Measurements from ENCODE around the gene GLE1.

The GLE1 gene

DNA sequence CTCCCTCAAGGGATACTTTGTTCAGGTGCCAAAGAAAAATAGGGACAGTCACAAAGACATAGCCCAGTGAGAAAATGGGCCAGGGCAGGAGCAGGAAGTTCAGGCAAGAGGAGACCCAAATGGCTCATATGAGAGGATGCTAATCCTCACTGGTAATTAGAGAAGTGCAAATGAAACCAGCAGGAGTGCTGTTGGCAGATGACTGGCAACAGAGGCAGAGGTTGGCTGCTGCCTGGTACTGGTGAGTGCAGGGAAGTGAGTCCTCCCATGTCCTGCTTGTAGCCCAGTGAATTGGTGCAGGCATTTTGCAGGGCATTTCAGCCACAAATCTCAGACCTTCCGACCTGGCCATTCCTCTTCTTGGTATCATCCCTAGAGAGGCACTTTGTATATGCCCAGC, 25.3 kb upstream of the GLE1 start:
- Histone ChIP-seq H3K27me3 (ENCODE audit: control insufficient read depth, insufficient read depth, low read length, poor library complexity, severe bottlenecking) (no peaks in the 10 kb centered on the region), H3K4me3 (ENCODE audit: insufficient read depth, low read depth, low read length) (no peak overlapping the region), H3K27ac (ENCODE audit: insufficient read depth, low read depth, low read length, poor library complexity, severe bottlenecking) (no peak overlapping the region), H3K4me1 (ENCODE audit: control insufficient read depth, insufficient read depth, low read length) (no peaks in the 10 kb centered on the region), H3K36me3 (ENCODE audit: control insufficient read depth, insufficient read depth, low read length) (peaks cover 19% of the 10 kb centered on the region), H3K9me3 (ENCODE audit: control insufficient read depth, low read length) (no peaks in the 10 kb centered on the region)
- 86% methylated on average over 1 of the region's 1 CpG for WGBS, 2 experiments

DNA sequence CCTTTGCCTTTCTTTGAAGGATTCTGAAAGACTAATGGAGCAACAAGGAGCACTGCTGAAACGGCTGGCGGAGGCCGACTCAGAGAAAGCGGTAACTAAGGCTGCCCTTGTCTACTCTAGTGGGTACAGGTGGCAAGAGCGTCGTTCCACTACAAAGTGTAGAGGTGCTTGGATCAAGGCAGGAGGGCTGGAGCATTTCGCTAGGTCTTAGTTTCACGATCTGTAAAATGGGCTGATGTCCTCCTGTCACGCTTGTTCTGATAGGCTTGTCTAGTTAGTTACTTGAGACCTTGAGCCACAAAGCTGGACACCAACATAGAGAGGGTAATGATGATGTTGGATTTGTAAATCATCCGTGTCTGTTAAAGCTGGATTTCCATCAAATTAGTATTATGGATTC, 23.0 kb upstream of the GLE1 start:
- H3K4me1 ChIP-seq (ENCODE audit: control insufficient read depth, insufficient read depth, low read length), result no peaks in the 10 kb centered on the region
- no peak overlapping the region for H3K27ac ChIP-seq (ENCODE audit: insufficient read depth, low read depth, low read length, poor library complexity, severe bottlenecking)
- WGBS, 2 experiments, result 94 to 98% methylated on average over 9 to 10 of the region's 10 CpGs
- no peak overlapping the region for H3K4me3 ChIP-seq (ENCODE audit: insufficient read depth, low read depth, low read length)
- no peaks in the 10 kb centered on the region for H3K27me3 ChIP-seq (ENCODE audit: control insufficient read depth, insufficient read depth, low read length, poor library complexity, severe bottlenecking)
- peaks cover 29% of the 10 kb centered on the region for H3K36me3 ChIP-seq (ENCODE audit: control insufficient read depth, insufficient read depth, low read length)
- no peaks in the 10 kb centered on the region for H3K9me3 ChIP-seq (ENCODE audit: control insufficient read depth, low read length)

DNA sequence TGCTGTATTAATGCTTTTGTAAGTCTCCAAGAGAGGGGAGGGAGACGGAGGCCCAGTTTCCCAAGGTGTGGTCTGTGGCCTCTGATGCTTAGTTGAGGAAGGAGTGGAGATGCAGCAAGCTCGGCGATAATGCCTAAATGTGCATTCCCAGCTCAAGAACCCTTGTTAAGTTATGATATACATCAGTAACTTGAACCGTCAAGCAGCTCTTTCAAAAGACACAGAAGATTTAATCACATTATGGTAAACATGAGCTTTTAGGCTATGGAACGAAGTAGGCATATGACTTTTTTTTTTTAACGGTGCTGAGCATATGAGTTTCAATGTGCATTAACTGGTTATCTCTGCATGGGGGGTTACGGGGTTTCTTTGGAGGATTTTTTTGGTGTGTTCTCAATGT, 22.3 kb upstream of the GLE1 start:
- Histone ChIP-seq H3K27me3 (ENCODE audit: control insufficient read depth, insufficient read depth, low read length, poor library complexity, severe bottlenecking) (no peaks in the 10 kb centered on the region), H3K36me3 (ENCODE audit: control insufficient read depth, insufficient read depth, low read length) (peaks cover 29% of the 10 kb centered on the region)
- WGBS, 2 experiments, result 93% methylated on average over 7 of the region's 7 CpGs

DNA sequence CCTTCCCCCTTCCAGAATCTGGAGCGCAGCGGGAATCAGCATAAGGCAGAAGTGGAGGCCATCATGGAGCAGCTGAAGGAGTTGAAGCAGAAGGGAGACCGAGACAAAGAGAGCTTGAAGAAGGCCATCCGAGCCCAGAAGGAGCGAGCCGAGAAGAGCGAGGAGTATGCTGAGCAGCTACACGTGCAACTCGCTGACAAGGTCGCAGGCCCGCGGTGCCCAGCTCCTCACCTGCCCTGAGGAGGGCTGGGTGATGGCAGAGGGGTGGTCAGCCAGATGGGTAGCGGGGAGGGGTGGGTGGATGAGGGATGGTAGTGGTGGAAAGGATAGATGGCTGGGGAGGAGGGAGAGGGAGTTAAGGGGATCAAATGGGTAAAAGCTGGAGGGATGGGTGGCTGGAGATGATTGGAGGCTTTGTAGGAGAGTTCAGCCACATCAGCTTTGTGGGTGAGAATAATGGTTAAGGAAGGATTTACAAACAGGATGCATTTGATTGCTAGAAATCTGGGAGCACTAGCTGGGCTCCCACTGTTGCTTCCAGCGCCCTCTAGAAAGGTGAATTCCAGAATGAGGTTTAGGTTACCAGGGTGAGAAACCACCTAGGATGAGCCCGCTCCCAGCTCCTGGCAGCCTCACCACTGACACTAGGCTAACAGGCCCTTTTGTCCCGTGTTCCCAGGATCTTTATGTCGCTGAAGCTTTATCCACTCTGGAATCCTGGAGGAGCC, 19.7 kb upstream of the GLE1 start:
- peaks cover 29% of the 10 kb centered on the region for H3K36me3 ChIP-seq (ENCODE audit: control insufficient read depth, insufficient read depth, low read length)
- 93 to 94% methylated on average over 17 of the region's 17 CpGs for WGBS, 2 experiments
- H3K27me3 ChIP-seq (ENCODE audit: control insufficient read depth, insufficient read depth, low read length, poor library complexity, severe bottlenecking), result no peaks in the 10 kb centered on the region
- no peak overlapping the region for H3K27ac ChIP-seq (ENCODE audit: insufficient read depth, low read depth, low read length, poor library complexity, severe bottlenecking)
- H3K9me3 ChIP-seq (ENCODE audit: control insufficient read depth, low read length), result no peaks in the 10 kb centered on the region
- no peak overlapping the region for H3K4me3 ChIP-seq (ENCODE audit: insufficient read depth, low read depth, low read length)
- no peaks in the 10 kb centered on the region for H3K4me1 ChIP-seq (ENCODE audit: control insufficient read depth, insufficient read depth, low read length)

More for the DNA sequence above, 22.3 kb upstream of the GLE1 start:
- Histone ChIP-seq H3K4me3 (ENCODE audit: insufficient read depth, low read depth, low read length) (no peak overlapping the region), H3K27ac (ENCODE audit: insufficient read depth, low read depth, low read length, poor library complexity, severe bottlenecking) (no peak overlapping the region), H3K9me3 (ENCODE audit: control insufficient read depth, low read length) (no peaks in the 10 kb centered on the region), H3K4me1 (ENCODE audit: control insufficient read depth, insufficient read depth, low read length) (no peaks in the 10 kb centered on the region)

DNA sequence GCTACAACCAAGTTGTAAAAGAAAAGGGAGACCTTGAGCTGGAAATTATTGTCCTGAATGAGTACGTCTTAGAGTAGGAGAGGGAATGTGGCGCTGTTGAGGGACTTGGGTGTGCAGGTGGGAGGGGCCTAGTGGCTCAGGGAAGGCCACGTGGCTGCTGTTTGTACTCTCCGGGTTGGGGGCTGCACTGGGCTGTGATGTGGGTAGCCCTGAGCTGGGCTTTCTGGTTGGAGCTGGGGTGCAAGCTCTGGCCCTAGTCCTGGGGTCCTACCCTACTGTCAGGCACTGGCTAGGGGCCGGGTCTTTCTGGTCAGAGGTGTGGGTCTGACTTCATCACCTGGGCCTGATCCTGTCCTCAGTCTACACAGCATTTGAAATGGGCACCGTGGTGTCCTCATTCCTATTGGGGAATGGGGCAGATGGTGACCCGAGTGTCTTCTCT, 19.1 kb upstream of the GLE1 start:
- 86 to 89% methylated on average over 7 of the region's 7 CpGs for WGBS, 2 experiments
- peaks cover 29% of the 10 kb centered on the region for H3K36me3 ChIP-seq (ENCODE audit: control insufficient read depth, insufficient read depth, low read length)

DNA sequence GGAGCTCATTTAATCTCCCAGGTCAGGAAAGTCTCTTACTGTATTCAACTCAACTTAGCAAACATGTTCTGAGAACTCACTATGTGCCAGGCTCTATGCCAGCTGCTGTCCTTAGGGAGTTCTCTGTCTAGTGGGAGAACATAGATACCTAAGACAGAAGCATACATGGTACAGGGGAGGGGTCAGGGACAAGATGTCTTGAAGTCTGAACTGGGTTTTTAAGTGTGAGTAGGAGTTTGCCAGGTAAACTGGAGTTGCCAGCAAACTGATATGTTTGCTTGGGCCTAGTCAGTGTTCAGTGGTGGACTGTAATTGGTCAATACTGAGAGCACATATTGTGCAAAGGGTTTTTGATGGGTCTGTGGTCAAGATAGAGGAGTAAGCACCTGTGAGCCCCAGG, 18.3 kb upstream of the GLE1 start:
- Histone ChIP-seq H3K4me3 (ENCODE audit: insufficient read depth, low read depth, low read length) (no peak overlapping the region), H3K9me3 (ENCODE audit: control insufficient read depth, low read length) (no peaks in the 10 kb centered on the region), H3K27me3 (ENCODE audit: control insufficient read depth, insufficient read depth, low read length, poor library complexity, severe bottlenecking) (no peaks in the 10 kb centered on the region), H3K27ac (ENCODE audit: insufficient read depth, low read depth, low read length, poor library complexity, severe bottlenecking) (no peak overlapping the region), H3K4me1 (ENCODE audit: control insufficient read depth, insufficient read depth, low read length) (no peaks in the 10 kb centered on the region), H3K36me3 (ENCODE audit: control insufficient read depth, insufficient read depth, low read length) (peaks cover 29% of the 10 kb centered on the region)

More for the DNA sequence above, 19.1 kb upstream of the GLE1 start:
- Histone ChIP-seq H3K4me1 (ENCODE audit: control insufficient read depth, insufficient read depth, low read length) (no peaks in the 10 kb centered on the region), H3K27ac (ENCODE audit: insufficient read depth, low read depth, low read length, poor library complexity, severe bottlenecking) (no peak overlapping the region), H3K9me3 (ENCODE audit: control insufficient read depth, low read length) (no peaks in the 10 kb centered on the region), H3K27me3 (ENCODE audit: control insufficient read depth, insufficient read depth, low read length, poor library complexity, severe bottlenecking) (no peaks in the 10 kb centered on the region), H3K4me3 (ENCODE audit: insufficient read depth, low read depth, low read length) (no peak overlapping the region)

DNA sequence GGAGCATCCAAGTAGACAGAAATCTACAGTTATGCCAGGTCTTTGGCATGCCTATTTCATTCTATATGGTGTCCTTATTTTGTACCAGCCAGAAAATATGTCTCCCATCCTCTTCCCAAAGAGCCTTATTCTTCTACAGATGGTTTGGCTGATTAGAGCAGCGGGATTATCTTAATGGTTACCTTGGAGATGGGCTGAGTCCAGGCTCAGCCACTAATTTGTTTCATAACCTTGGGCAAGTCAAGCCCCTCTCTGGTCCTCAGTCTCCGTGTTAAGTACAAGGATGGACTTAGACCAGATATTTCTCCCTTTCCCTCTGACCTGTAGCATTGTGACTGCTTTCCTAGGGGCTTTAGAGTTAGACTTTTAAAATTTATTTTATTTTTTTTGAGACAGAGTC, 11.1 kb upstream of the GLE1 start:
- no peak overlapping the region for H3K27ac ChIP-seq (ENCODE audit: insufficient read depth, low read depth, low read length, poor library complexity, severe bottlenecking)
- no peaks in the 10 kb centered on the region for H3K4me1 ChIP-seq (ENCODE audit: control insufficient read depth, insufficient read depth, low read length)
- no peaks in the 10 kb centered on the region for H3K9me3 ChIP-seq (ENCODE audit: control insufficient read depth, low read length)
- H3K4me3 ChIP-seq (ENCODE audit: insufficient read depth, low read depth, low read length), result no peak overlapping the region
- no peaks in the 10 kb centered on the region for H3K27me3 ChIP-seq (ENCODE audit: control insufficient read depth, insufficient read depth, low read length, poor library complexity, severe bottlenecking)
- 95 to 96% methylated on average over 2 of the region's 2 CpGs for WGBS, 2 experiments
- H3K36me3 ChIP-seq (ENCODE audit: control insufficient read depth, insufficient read depth, low read length), result peaks cover 33% of the 10 kb centered on the region

DNA sequence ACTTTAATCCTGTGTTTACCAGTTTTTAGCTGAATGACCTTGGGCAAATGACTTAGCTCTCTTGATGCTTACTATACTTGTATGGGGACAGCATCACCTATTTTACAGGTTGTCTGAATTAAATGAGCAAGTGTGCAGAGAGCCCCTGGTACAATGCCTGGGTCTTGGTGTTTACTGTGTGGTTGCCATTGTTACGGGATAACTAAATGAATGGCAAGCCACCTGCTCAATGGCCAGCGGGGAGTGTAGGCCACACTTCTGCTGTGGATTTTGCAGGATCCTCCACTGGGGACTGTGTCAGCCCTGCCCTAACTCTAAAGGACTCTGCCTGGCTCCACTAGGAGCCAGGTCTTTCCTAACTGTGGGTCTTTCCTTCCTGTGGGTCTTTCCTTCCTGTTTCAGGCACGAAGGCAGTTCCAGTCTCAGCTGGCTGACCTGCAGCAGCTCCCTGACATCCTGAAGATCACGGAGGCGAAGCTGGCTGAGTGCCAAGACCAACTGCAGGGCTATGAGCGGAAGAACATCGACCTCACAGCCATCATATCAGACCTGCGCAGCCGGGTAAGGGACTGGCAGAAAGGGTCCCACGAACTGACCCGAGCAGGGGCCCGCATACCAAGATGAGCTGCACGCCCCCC, 10.3 kb upstream of the GLE1 start:
- no peaks in the 10 kb centered on the region for H3K4me1 ChIP-seq (ENCODE audit: control insufficient read depth, insufficient read depth, low read length)
- peaks cover 34% of the 10 kb centered on the region for H3K36me3 ChIP-seq (ENCODE audit: control insufficient read depth, insufficient read depth, low read length)
- WGBS, 2 experiments, result 94% methylated on average over 13 of the region's 13 CpGs
- H3K4me3 ChIP-seq (ENCODE audit: insufficient read depth, low read depth, low read length), result no peak overlapping the region
- no peaks in the 10 kb centered on the region for H3K27me3 ChIP-seq (ENCODE audit: control insufficient read depth, insufficient read depth, low read length, poor library complexity, severe bottlenecking)
- H3K27ac ChIP-seq (ENCODE audit: insufficient read depth, low read depth, low read length, poor library complexity, severe bottlenecking), result no peak overlapping the region
- H3K9me3 ChIP-seq (ENCODE audit: control insufficient read depth, low read length), result no peaks in the 10 kb centered on the region

DNA sequence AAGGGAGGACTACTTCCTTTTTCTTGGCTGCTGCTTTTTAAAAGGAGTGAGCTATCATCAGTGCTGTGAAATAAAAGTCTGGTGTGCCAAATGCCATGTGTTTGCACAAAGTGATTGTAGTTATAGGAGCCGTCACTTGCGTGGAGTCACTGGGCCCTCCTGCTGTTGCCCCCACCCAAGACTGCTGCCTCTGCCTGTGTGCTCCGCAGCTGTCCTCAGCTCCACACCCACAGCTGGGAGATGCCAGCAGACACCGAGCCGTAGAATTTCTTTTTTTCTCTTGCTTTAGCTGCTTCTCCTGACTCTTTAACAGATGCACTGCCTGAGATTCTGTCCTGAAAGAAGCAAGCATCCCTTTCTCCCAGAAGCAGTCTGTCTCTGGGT, 9.8 kb upstream of the GLE1 start:
- Histone ChIP-seq H3K4me3 (ENCODE audit: insufficient read depth, low read depth, low read length) (no peak overlapping the region), H3K36me3 (ENCODE audit: control insufficient read depth, insufficient read depth, low read length) (peaks cover 34% of the 10 kb centered on the region), H3K4me1 (ENCODE audit: control insufficient read depth, insufficient read depth, low read length) (no peaks in the 10 kb centered on the region), H3K27me3 (ENCODE audit: control insufficient read depth, insufficient read depth, low read length, poor library complexity, severe bottlenecking) (no peaks in the 10 kb centered on the region), H3K27ac (ENCODE audit: insufficient read depth, low read depth, low read length, poor library complexity, severe bottlenecking) (no peak overlapping the region), H3K9me3 (ENCODE audit: control insufficient read depth, low read length) (no peaks in the 10 kb centered on the region)
- WGBS, 2 experiments, result 96 to 98% methylated on average over 5 of the region's 5 CpGs

DNA sequence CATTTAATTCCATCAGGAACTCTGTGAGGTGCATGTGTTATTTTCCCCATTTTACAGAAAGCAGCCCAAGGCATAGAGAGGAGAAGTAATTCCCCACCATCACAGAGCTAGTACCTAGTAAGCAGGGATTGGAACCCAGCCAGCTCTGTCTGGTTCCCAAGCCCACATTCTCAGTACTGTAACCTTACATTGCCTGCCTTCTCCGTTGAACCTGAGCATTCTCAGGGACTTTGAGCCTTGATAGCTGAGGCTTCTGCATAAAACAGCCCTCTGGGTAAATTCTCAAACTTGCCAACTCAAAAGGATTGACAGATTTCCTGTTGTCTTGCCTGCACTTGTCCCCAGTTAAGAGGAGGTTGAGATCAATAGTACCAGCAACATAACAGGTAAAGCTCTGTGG, 9.2 kb upstream of the GLE1 start:
- no peaks in the 10 kb centered on the region for H3K9me3 ChIP-seq (ENCODE audit: control insufficient read depth, low read length)
- WGBS, 2 experiments, result 74 to 78% methylated on average over 1 of the region's 1 CpG
- peaks cover 34% of the 10 kb centered on the region for H3K36me3 ChIP-seq (ENCODE audit: control insufficient read depth, insufficient read depth, low read length)

More for the DNA sequence above, 9.2 kb upstream of the GLE1 start:
- no peaks in the 10 kb centered on the region for H3K4me1 ChIP-seq (ENCODE audit: control insufficient read depth, insufficient read depth, low read length)
- H3K27ac ChIP-seq (ENCODE audit: insufficient read depth, low read depth, low read length, poor library complexity, severe bottlenecking), result no peak overlapping the region
- no peak overlapping the region for H3K4me3 ChIP-seq (ENCODE audit: insufficient read depth, low read depth, low read length)
- H3K27me3 ChIP-seq (ENCODE audit: control insufficient read depth, insufficient read depth, low read length, poor library complexity, severe bottlenecking), result no peaks in the 10 kb centered on the region

Measured in ectodermal cell (in vitro differentiated cells).